HG02571 (cell line): ENCODE data around the gene CADPS.

ENCODE experiments used
- ATAC-seq: cut with Tn5 transposase; IDR thresholded peaks from one replicate; pipeline ENCODE4 v1.9.1; 2021; ENCODE audit warnings: mild to moderate bottlenecking, moderate library complexity; ENCODE audit not compliant: unreplicated experiment

CADPS gene

GRCh38 chr3:62757045-62757444 is 118.2 kb downstream of the CADPS start:
- ATAC-seq, result no peak

- ATAC-seq, result no peak
Measured at GRCh38 chr3:62755285-62755684, 119.9 kb downstream of the CADPS start.

- ATAC-seq, result no peak
Measured at GRCh38 chr3:62749657-62750056, 125.6 kb downstream of the CADPS start.

GRCh38 chr3:62749130-62749529 is 126.1 kb downstream of the CADPS start:
- no peak for ATAC-seq

- ATAC-seq, result no peak
Measured at GRCh38 chr3:62737449-62737848, 137.8 kb downstream of the CADPS start.

GRCh38 chr3:62735510-62735909 is 139.7 kb downstream of the CADPS start:
- no peak for ATAC-seq

- ATAC-seq, result no peak
Measured at GRCh38 chr3:62732183-62732904, 142.9 kb downstream of the CADPS start.

- no peak for ATAC-seq
Measured at GRCh38 chr3:62727981-62728380, 147.2 kb downstream of the CADPS start.

- no peak for ATAC-seq
Measured at GRCh38 chr3:62727536-62727935, 147.7 kb downstream of the CADPS start.

- ATAC-seq, result no peak
Measured at GRCh38 chr3:62724503-62724902, 150.7 kb downstream of the CADPS start.

- no peak for ATAC-seq
Measured at GRCh38 chr3:62723914-62724217, 151.3 kb downstream of the CADPS start.

- ATAC-seq, result no peak
Measured at GRCh38 chr3:62723166-62723913, 151.9 kb downstream of the CADPS start.

- ATAC-seq, result no peak
Measured at GRCh38 chr3:62722344-62722743, 152.9 kb downstream of the CADPS start.

GRCh38 chr3:62718515-62719320 is 156.5 kb downstream of the CADPS start:
- ATAC-seq, result no peak

GRCh38 chr3:62718011-62718410 is 157.2 kb downstream of the CADPS start:
- no peak for ATAC-seq

GRCh38 chr3:62712746-62713145 is 162.5 kb downstream of the CADPS start:
- ATAC-seq, result no peak

GRCh38 chr3:62710751-62711150 is 164.5 kb downstream of the CADPS start:
- ATAC-seq, result no peak

GRCh38 chr3:62708638-62709373 is 166.4 kb downstream of the CADPS start:
- no peak for ATAC-seq

- ATAC-seq, result no peak
Measured at GRCh38 chr3:62705721-62706120, 169.5 kb downstream of the CADPS start.

GRCh38 chr3:62703451-62704167 is 171.6 kb downstream of the CADPS start:
- ATAC-seq, result no peak
